Central memory CD8-positive, alpha-beta T cell (primary cell): ENCODE data around the gene DPEP3.
"Not testable (repeated sequence)": the region's sequence is repeated elsewhere in the genome, so short reads cannot be mapped to it uniquely, and the experiment has no call there.

Experiments used
- ATAC-seq: fragments of 150-1000 bp; cut with Tn5 transposase; replicated peaks from 2 replicates; pipeline ENCODE4 v1.10.0; 2022; ENCODE audit warnings: mild to moderate bottlenecking, moderate FRiP score, moderate number of reproducible peaks; ENCODE audit not compliant: poor library complexity, severe bottlenecking; ENCODE audit errors: extremely low read depth
- DNase-seq, 2 donors: peaks; one replicate each; pipeline ENCODE4 v3.0.0; 2021; ENCODE audit warnings: low spot score in 2 of 2
- H3K27ac Mint-ChIP-seq: one replicate; pipeline ENCODE4 v1.8.0; 2022; ENCODE audit warnings: low read depth, mild to moderate bottlenecking, moderate library complexity, mixed read lengths
- H3K27me3 Mint-ChIP-seq: one replicate; pipeline ENCODE4 v1.8.0; 2022; ENCODE audit warnings: mixed read lengths
- H3K36me3 Mint-ChIP-seq: one replicate; pipeline ENCODE4 v1.8.0; 2022; ENCODE audit warnings: mild to moderate bottlenecking, moderate library complexity, mixed read lengths; ENCODE audit not compliant: insufficient read depth
- H3K4me1 Mint-ChIP-seq: one replicate; pipeline ENCODE4 v1.8.0; 2022; ENCODE audit warnings: mixed read lengths
- H3K4me3 Mint-ChIP-seq: one replicate; pipeline ENCODE4 v1.8.0; 2022; ENCODE audit warnings: mild to moderate bottlenecking, moderate library complexity, mixed read lengths
- H3K9me3 Mint-ChIP-seq: one replicate; pipeline ENCODE4 v1.8.0; 2022; ENCODE audit warnings: mixed read lengths

Gene DPEP3

GRCh38 chr16:67988675-67989074 lies 8.4 kb upstream of the DPEP3 start:
- Mint-ChIP-seq H3K9me3 (no peaks in the 10 kb centered on the region), H3K27ac (peak overlapping the region; percentile 69), H3K36me3 (peaks cover 7% of the 10 kb centered on the region), H3K27me3 (no peaks in the 10 kb centered on the region), H3K4me1 (peaks cover 16% of the 10 kb centered on the region), H3K4me3 (no peak overlapping the region)
- ATAC-seq (no peak), DNase-seq (no peak)

DNA sequence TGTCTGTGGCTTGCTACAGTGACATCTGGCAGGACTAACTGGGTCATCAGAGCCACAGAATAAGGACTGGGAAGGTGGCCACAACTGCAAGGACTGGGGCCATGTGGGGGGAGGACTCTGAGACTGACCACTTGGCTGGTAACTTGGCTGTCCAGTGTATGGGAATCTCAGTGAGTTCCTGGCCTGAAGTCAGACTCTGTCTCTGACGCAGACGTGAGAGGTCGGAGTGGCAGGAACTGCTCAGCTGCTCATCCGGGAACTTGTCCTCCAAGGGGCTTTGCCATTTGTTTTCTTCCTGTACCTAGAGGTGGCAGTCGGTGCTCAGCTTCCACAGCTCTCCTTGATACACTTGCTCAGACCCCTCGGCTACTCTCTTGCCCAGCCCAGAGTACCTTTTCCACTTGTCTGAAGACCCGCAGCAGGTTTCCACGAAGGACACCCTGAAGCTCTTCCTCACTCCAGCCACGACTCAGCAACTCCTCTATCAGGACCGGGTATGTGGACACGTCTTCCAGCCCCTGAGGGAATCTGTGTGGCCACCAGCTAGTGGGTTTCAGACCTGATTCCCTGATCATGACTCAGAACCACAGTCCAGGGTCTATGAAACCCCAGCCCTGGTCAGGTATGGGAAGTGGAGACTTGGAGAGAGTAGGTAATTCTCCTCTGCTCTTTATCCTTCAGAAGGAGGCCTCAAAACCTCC lies 7.3 kb upstream of the DPEP3 start:
- H3K4me3 Mint-ChIP-seq: no peak overlapping the region
- no peaks in the 10 kb centered on the region for H3K27me3 Mint-ChIP-seq
- H3K27ac Mint-ChIP-seq: peak overlapping the region; percentile 69
- no peaks in the 10 kb centered on the region for H3K9me3 Mint-ChIP-seq
- H3K36me3 Mint-ChIP-seq: peaks cover 4% of the 10 kb centered on the region
- DNase-seq: no peak
- peaks cover 17% of the 10 kb centered on the region for H3K4me1 Mint-ChIP-seq
- ATAC-seq: no peak

- H3K36me3 Mint-ChIP-seq: peaks cover 4% of the 10 kb centered on the region
- H3K9me3 Mint-ChIP-seq: no peaks in the 10 kb centered on the region
- peaks cover 17% of the 10 kb centered on the region for H3K4me1 Mint-ChIP-seq
- no peaks in the 10 kb centered on the region for H3K27me3 Mint-ChIP-seq
- DNase-seq: no peak
- no peak overlapping the region for H3K27ac Mint-ChIP-seq
- ATAC-seq: no peak
- H3K4me3 Mint-ChIP-seq: no peak overlapping the region
These were observed 6.7 kb upstream of the DPEP3 start for GRCh38 chr16:67986949-67987348.

GRCh38 chr16:67982011-67982696 lies 1.9 kb upstream of the DPEP3 start:
- Mint-ChIP-seq H3K27ac (no peak overlapping the region), H3K9me3 (no peaks in the 10 kb centered on the region), H3K4me3 (no peak overlapping the region), H3K4me1 (peaks cover 12% of the 10 kb centered on the region), H3K27me3 (no peaks in the 10 kb centered on the region), H3K36me3 (peaks cover 4% of the 10 kb centered on the region)
- DNase-seq (no peak), ATAC-seq (no peak)

GRCh38 chr16:67977469-67978227 lies 2.7 kb downstream of the DPEP3 start:
- peaks cover 2% of the 10 kb centered on the region for H3K36me3 Mint-ChIP-seq
- peaks cover 6% of the 10 kb centered on the region for H3K27me3 Mint-ChIP-seq
- DNase-seq (no peak), ATAC-seq (no peak)
- H3K4me1 Mint-ChIP-seq: no peaks in the 10 kb centered on the region
- no peaks in the 10 kb centered on the region for H3K9me3 Mint-ChIP-seq
- H3K27ac Mint-ChIP-seq: no peak overlapping the region
- H3K4me3 Mint-ChIP-seq: no peak overlapping the region

- Mint-ChIP-seq H3K4me1 (no peaks in the 10 kb centered on the region), H3K4me3 (no peak overlapping the region), H3K27me3 (peaks cover 6% of the 10 kb centered on the region), H3K9me3 (no peaks in the 10 kb centered on the region), H3K27ac (no peak overlapping the region), H3K36me3 (peaks cover 2% of the 10 kb centered on the region)
- ATAC-seq (no peak), DNase-seq (no peak)
These were observed 3.3 kb downstream of the DPEP3 start for GRCh38 chr16:67977005-67977404.

DNA sequence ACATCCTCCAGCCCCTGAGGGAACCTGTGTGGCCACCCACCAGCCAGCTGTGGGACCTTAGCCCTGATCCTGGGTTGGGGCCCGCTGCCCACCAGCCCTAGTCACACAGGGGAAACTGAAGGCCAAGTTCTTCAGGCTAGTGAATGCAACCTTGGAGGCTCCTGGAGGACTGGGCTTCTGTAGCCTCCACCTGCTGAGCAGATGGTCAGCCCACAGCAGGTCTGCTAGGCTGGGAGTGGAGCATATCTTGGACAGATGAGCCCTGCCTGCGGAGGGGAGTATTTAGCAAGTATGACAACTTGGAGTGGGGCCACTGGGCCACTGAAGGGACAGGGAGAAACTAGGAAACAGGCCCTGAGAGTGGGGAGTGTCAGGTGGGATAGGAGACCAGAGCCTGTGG lies 4.1 kb downstream of the DPEP3 start:
- H3K4me3 Mint-ChIP-seq: no peak overlapping the region
- ATAC-seq (no peak), DNase-seq (no peak)
- H3K36me3 Mint-ChIP-seq: peaks cover 2% of the 10 kb centered on the region
- H3K4me1 Mint-ChIP-seq: no peaks in the 10 kb centered on the region
- H3K9me3 Mint-ChIP-seq: no peaks in the 10 kb centered on the region
- H3K27ac Mint-ChIP-seq: no peak overlapping the region
- peaks cover 6% of the 10 kb centered on the region for H3K27me3 Mint-ChIP-seq

- DNase-seq: no peak
- no peak overlapping the region for H3K4me3 Mint-ChIP-seq
- ATAC-seq: no peak
- H3K36me3 Mint-ChIP-seq: no peaks in the 10 kb centered on the region
- no peaks in the 10 kb centered on the region for H3K9me3 Mint-ChIP-seq
- no peaks in the 10 kb centered on the region for H3K4me1 Mint-ChIP-seq
- peaks cover 6% of the 10 kb centered on the region for H3K27me3 Mint-ChIP-seq
- no peak overlapping the region for H3K27ac Mint-ChIP-seq
These were observed 4.8 kb downstream of the DPEP3 start for GRCh38 chr16:67975321-67976105.

- ATAC-seq: not testable (repeated sequence)
These were observed 8.0 kb downstream of the DPEP3 start for GRCh38 chr16:67972285-67972684.

DNA sequence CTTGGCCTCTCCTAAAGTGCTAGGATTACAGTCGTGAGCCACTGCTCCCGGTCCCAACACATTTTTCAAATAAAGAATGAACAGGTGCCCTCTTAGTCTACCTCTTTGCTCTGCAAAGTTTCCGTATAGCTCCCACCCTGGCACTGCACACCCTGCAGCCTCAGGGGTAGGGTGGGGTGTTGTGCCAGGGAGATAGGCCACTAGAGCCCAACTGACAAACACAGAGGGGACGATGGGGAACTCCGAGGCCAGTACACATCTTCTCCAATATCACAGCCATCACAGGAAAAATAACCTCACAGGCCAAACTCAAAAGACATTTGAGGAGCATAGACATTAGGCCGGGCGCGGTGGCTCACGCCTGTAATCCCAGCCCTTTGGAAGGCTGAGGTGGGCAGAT lies 9.2 kb downstream of the DPEP3 start:
- DNase-seq: no peak
- Mint-ChIP-seq H3K27me3 (peaks cover 3% of the 10 kb centered on the region), H3K36me3 (peaks cover 6% of the 10 kb centered on the region), H3K4me1 (peaks cover 27% of the 10 kb centered on the region), H3K4me3 (no peak overlapping the region), H3K27ac (no peak overlapping the region), H3K9me3 (no peaks in the 10 kb centered on the region)
- ATAC-seq: no peak

More at GRCh38 chr16:67972285-67972684, 8.0 kb downstream of the DPEP3 start:
- H3K4me3 Mint-ChIP-seq, H3K27ac Mint-ChIP-seq, DNase-seq, H3K36me3 Mint-ChIP-seq, H3K9me3 Mint-ChIP-seq, H3K27me3 Mint-ChIP-seq: not testable (repeated sequence)
- peaks cover 19% of the 10 kb centered on the region for H3K4me1 Mint-ChIP-seq

DNA sequence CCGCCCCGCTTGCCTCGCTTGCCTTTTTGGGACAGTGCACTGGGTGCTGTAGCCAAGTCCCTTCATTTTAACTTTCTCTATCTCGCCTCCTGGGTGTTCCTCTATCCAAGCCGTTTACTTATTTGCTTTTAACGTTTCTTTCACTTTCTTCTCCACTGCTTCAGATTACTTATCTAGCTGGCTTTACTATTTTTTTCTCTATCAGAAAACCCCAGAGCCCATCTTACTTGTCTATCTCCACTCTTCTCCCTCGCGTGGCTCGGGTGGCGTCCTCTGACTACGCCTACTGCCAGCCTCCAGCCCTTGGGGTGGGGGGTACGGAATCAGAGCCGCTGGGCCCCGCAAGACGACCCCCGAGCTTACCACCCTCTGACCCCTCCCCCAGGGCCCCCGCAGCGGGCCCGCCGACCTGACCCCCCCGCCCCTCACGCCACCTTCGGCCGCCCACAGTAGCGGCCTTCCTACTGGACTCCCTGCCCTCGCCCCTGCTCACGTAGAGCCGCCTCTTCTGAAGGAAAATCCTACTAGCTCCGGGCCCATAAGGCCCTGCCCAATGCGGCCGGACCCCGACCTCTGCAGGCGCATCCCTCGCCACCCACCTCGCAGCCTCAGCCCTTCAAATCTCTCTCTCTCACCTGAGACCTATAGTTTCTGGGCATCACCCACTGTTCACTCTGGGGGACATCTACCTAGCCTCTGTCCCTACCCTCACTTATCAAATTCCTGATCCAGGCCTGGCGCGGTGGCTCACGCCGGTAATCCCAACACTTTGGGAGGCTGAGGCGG lies 10.9 kb downstream of the DPEP3 start:
- H3K4me1 Mint-ChIP-seq: peaks cover 34% of the 10 kb centered on the region
- no peaks in the 10 kb centered on the region for H3K9me3 Mint-ChIP-seq
- H3K36me3 Mint-ChIP-seq: peaks cover 9% of the 10 kb centered on the region
- DNase-seq: no peak
- peak overlapping the region; percentile 73 for H3K27ac Mint-ChIP-seq
- H3K4me3 Mint-ChIP-seq: peak overlapping the region; percentile 85
- no peaks in the 10 kb centered on the region for H3K27me3 Mint-ChIP-seq
- peak; percentile 23 for ATAC-seq
